Measurements from ENCODE around the gene NCKAP5.
A peak's percentile ranks its signal among the peaks of the same experiment; 100 is the strongest.

The NCKAP5 gene

DNA sequence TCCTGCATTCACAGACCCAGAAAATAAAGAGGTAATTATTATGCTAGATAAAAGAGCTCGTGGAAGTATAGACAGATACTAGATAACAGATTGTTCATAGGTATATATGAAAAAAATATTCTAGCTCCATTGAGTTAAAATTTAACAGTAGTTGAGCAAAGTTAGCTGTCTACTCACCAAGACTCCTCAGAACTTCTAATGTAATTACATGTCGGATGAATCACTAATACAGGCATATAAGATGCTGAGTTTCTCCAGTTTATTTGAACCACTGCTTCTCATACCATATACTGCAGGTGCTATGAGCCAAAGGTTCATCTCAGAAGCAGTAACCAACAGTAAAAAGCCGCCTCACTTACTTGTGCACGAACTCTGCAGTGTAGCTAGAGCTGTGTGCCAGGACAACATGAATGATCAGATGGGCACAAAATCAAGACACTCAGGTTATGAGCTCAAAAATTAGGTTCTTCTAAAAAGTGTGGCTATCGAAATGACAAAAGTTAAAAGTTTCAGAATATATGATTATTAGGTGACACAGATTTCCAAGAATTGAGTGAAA lies 373.4 kb downstream of the NCKAP5 start:
- FAIRE-seq (no peak), DNase-seq (ENCODE audit: extremely low spot score, insufficient read length, low read depth) (no peak)

DNA sequence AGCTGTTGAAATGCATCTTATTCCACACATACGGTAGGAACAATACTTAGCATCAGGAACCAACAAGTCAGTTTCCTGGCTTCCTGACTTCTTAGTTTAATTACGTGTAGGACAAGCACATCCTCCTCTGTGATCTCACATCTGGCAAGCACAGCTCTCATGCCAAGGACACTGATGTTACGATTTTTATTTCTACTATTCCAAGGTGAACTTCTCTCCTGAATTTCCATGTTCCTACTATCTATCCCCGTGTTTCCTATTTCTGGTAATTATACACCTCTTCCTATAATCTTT lies 374.0 kb downstream of the NCKAP5 start:
- FAIRE-seq: no peak
- DNase-seq (ENCODE audit: extremely low spot score, insufficient read length, low read depth): no peak

DNA sequence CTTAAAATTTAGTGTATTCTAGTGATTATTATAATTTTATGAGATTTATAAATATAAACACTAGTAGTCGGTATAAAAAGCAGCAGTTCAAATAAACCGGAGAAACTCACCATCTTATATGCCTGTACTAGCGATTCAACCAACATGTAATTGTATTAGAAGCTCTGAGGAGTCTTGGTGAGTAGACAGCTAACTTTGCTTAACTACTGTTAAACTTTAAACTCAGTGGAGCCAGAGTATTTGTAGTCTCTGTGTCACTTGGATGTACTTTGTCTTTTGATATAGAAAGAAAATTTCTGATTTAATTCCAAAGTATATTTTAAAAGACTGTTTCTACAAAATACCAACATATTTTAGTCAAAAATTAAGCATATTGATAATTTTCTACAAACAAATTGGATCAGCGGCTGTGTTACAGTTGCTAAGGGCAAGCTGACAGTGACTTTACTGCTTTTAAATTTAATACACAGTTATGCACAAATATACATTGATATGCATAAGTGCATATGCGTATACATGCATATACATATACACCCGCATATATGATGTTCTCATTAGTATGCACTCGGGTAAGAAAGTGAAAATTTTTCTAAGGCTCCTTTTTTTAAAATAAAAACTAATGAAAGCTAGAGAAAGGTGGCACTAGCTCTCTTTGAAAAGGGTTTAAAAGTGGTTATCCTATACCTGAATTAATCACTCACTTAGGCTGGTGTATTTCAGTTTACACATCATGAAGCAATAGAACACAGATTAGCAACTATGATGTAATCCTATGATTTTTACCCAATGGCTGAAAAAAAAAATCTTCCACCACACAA lies 374.5 kb downstream of the NCKAP5 start:
- FAIRE-seq (no peak), DNase-seq (ENCODE audit: extremely low spot score, insufficient read length, low read depth) (no peak)

DNA sequence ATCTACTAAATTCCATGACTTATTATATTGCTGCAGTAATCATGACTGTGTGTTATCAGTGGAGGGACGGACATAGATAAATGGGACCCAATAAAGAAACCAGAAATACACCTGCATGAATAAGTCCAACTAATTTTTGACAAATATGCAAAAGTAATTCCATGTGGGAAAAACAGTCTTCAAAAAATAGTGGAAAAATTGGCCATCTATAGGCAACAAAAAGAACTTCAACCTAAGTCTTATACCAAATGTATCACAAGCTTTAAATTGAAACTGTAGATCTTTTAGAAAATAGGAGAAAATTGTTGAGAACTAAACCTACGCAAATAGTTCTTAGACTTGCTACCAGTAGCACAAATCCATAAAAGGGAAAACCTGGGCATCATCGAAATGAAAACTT lies 376.2 kb downstream of the NCKAP5 start:
- DNase-seq (ENCODE audit: extremely low spot score, insufficient read length, low read depth) (no peak), FAIRE-seq (no peak)

DNA sequence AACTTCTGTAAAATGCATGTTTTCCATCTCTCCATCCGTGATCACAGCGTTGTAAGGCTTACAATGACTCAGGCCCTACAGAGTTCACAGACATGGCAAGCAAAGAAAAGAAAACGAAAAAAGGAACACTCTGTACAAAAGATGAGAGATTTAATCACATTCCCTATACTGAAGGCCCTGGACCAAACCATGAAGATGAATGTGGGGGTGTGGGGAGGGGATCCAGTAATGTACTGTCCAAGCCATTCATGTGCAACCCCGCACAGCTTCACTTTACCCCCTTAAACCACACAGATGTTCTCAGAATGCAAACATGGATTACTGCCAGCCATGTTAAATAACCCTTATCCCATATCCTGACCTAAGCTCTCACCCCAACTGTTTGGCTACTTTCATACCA lies 391.1 kb downstream of the NCKAP5 start:
- no peak for DNase-seq (ENCODE audit: extremely low spot score, insufficient read length, low read depth)
- FAIRE-seq: no peak

DNA sequence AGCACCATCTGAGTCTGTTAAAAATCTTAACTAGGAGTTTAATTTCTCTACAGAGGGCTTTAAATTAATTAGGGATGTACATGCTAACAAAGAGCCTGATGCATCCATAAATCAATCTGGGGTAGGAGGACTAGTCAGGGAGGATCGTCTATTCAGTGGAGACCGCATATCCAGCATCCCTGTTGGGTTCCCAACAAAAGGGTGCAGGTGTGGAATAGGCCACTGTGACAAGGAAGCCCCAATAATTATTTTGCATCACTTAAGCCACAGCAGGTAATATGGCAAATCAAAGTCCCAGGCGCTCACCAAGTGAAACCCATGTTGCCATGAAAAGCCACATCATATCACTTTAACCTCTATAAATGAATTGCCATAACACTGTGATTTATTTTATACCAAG lies 392.3 kb downstream of the NCKAP5 start:
- DNase-seq (ENCODE audit: extremely low spot score, insufficient read length, low read depth) (no peak), FAIRE-seq (no peak)

DNA sequence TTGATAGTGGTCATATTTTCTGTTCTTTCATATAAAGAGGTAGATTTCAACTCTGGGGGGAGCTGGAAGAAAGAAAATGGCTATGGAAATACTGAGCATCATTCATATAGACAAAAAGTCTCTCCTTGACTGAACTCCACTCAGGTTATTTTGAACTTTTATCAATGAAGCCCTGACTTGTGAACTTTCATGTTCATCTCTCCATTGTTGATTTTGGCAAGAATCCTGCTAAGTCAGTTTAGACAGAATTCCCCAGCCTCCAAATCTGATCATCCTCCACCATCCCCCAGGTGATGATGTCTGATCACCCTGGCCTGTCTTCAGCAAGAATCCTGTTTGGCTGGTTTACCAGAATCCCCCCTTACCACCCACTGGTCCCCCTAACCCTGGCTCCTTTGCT lies 395.0 kb downstream of the NCKAP5 start:
- FAIRE-seq (no peak), DNase-seq (ENCODE audit: extremely low spot score, insufficient read length, low read depth) (no peak)

DNA sequence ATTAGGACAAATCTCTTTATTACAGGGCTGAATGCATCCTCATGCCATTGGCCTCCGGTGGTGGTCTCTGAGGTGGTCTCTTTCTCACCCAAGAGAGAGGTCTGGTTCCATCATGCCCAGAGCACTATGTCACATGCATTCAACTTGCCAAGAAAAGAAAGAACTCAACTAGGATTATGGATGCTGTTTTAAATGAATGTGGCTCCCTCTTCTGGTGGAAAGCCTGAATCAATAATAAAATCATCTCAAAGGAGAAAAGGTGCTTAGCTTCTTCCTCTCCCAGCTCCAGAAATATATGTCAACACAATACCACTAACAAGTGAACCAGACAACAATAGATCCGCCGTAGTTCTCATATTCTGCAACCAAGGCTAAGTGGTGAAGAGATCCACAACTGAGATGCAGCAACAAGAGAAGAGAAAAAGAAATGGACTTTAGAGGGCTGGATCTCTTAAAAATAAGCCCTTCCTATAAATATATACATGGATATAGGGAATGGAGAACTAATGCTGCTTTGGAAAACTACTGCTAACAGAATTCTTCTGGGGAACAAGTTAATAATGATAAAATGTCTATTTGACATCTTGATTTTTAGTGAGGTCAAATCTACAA lies 396.8 kb downstream of the NCKAP5 start:
- peak; percentile 4 for DNase-seq (ENCODE audit: extremely low spot score, insufficient read length, low read depth)
- FAIRE-seq: peak; percentile 82

DNA sequence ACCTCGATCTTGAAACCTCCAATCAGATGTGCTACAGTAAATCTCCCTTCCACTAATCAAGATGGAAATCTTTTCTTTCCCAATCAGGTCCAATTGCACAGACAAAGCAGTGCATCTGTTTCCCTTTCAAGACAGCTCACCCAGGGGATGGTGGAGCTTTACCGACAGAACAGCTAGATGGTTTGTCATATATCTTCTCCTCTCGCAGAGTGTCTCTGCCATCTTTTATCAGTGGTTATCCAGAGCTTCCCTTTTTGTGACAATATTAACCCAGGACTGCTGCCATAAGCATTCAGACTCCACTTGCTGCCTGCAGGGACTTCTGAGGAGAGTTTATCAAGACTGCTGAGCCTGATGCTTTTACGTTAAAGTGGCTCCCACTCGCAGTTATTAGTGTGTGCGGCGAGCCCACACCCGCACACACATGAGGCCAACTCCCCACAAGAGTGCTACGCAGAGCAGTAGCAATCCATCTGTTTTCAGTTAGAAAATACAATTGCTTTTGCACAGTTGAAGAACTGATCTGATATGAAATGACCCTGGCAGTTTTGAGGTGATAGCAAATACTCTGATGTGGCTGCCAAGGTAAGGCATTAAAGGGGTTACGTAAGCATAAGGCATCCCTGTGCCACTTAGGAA lies 398.9 kb downstream of the NCKAP5 start:
- DNase-seq (ENCODE audit: extremely low spot score, insufficient read length, low read depth): no peak
- FAIRE-seq: no peak

DNA sequence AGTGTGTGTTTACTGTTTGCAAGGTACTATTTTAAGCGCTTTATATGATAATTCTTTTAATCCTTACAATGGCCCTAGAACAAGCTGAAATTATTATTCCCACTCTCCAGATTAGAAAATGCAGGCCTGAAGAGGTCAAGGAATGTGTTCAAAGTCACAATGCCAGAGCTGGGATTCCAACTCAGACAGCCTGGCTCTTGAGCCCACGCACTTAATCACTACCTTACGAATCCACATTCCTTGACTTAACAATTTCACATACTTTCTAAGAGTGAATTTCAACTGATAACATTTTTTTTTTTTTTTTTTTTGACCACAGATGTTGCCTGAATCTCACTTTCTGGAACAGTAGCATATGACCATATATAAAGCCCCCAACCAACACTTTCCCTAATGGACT lies 400.3 kb downstream of the NCKAP5 start:
- DNase-seq (ENCODE audit: extremely low spot score, insufficient read length, low read depth) (no peak), FAIRE-seq (no peak)

DNA sequence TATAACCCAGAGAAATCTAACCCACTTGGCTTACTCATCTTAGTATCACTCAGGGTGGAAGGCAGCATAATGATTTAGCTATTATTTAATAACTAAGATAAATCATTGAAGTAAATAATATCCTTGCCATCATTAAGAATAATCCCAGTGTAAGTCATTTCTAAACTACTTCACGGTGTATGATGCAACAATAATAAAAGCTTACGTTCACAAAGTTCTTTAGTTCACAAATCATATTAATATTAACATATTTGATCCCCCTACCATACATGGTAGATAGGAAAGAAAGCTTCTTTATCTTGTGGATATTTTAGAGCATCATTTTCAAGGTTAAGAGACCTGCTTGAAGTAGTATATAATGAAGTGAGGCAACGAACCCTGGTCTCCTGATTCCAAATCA lies 401.0 kb downstream of the NCKAP5 start:
- FAIRE-seq: no peak
- no peak for DNase-seq (ENCODE audit: extremely low spot score, insufficient read length, low read depth)

DNA sequence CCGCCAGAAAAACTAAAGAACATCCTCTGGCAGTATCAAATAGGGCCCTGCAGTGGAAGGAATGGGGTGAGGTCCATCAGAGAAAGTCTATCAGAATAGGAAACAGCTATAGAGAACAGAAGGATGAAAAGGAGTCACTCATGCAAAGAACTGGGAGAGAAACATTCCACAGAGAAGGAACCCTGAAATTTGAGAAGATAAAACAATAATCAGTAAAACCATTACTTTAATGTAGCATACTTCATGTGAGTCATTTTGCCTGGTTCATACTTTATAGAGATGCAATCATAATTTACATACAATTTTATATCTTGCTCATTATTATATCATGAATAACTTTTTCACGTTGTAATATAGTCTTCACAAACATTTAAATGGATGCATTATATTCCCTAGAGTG lies 402.2 kb downstream of the NCKAP5 start:
- no peak for DNase-seq (ENCODE audit: extremely low spot score, insufficient read length, low read depth)
- FAIRE-seq: no peak

DNA sequence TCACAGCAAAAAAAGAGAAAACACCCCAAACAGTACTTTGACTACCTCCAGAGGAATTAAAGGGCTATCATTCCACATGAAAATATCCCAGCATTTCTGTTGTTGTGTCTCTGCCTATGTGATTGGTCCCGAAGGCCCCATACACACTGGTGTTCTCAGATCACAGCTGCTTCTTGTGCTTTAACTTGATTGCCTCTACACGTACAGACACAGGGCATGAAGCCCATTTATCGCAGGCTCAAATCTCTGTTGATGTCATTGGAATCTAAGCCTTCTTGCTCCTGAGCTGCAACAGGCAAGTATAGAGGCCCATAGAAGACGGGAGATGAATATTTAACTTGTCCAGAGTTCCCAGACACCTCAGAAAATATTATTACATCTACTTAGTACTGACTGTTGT lies 405.2 kb downstream of the NCKAP5 start:
- no peak for DNase-seq (ENCODE audit: extremely low spot score, insufficient read length, low read depth)
- no peak for FAIRE-seq

DNA sequence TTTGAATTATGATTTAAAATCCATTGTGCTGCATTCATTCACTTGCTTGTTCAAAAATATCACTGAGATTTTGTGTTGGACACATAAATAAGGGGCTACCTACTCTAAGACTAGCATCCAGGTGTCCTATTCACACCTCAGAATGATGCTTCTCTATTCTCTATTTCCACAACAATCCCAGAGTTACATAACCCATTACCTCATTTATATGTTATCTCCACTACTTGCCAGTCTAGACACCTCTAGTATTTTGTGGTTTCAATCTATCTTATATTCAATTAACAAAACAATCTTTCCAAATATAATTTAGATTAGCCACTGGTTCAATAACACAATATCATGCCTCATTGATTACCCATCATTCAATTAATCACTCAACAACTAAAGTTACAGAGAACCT lies 409.8 kb downstream of the NCKAP5 start:
- DNase-seq (ENCODE audit: extremely low spot score, insufficient read length, low read depth) (no peak), FAIRE-seq (no peak)

DNA sequence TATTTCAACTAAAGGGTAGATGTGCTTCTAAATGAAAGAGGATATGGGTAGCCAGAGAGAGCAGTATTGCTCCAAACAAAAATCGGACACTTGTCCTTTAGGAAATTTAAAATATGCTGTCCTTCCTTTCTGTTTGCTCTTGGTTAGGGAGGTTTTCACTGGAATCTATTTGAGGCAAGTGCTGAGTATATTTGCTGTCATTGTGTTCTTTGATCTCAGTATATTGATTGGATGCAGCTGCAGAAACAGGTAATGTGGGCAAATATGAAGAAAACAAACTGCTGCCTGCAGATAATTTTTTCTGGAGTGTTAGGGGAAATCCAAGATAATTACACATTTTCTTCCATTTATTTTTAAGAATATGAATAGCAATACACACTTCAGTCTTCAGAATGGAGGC lies 410.2 kb downstream of the NCKAP5 start:
- FAIRE-seq (no peak), DNase-seq (ENCODE audit: extremely low spot score, insufficient read length, low read depth) (no peak)

DNA sequence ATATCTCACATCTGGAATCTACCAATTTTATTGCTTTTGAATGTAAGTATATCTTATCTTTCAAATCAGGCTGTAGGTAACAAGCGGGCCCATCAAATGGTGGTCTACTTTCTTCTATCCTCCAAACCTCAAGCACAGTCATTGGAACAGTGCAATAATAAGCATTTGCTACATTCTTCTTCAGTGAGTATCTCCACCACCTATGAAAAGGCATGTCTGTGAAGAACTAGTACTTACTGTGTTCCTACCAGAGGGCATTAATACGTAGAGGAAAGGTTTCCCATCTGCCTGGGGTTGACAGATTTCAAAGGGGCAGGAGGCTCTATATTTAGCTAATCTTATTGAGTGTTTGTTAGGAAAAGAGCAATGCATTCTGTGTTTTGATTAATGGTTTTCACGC lies 411.1 kb downstream of the NCKAP5 start:
- FAIRE-seq: no peak
- DNase-seq (ENCODE audit: extremely low spot score, insufficient read length, low read depth): no peak

DNA sequence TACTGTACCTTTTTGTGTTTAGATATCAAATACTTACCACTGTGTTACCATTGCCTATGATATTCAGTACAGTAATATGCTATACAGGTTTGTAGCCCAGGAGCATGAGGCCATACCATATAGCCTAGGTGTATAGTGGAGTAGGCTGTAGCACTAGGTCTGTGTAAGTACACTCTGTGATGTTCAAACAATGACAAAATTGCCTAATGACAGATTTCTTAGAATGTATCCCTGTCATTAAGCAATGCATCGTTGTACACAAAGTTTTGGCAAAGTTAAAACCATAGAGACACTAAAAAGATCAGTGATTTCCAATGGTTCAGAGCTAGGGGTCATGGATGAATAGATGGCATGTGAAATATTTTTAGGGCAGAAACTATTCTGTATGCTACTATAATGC lies 415.5 kb downstream of the NCKAP5 start:
- FAIRE-seq: no peak

DNA sequence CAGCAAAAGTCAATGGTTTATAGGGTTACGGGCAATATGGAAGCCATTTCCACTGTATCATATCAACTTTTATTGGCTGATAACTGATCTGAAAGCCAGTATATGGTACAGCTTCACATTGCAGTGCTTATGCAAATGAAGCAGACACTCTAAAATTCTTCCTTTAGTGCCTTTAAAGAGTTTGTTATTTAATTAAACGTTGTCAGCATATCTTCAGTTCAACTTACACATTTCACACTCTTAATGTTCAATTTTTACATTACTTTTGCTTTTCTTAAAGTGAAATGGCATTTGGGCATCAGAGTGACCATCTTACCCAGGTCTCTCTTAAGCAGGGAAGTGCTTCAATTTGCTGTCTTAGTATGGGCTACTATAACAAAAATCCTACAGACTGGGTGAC lies 420.1 kb downstream of the NCKAP5 start:
- FAIRE-seq (no peak), DNase-seq (ENCODE audit: extremely low spot score, insufficient read length, low read depth) (no peak)

More for the DNA sequence above, 415.5 kb downstream of the NCKAP5 start:
- no peak for DNase-seq (ENCODE audit: extremely low spot score, insufficient read length, low read depth)

DNA sequence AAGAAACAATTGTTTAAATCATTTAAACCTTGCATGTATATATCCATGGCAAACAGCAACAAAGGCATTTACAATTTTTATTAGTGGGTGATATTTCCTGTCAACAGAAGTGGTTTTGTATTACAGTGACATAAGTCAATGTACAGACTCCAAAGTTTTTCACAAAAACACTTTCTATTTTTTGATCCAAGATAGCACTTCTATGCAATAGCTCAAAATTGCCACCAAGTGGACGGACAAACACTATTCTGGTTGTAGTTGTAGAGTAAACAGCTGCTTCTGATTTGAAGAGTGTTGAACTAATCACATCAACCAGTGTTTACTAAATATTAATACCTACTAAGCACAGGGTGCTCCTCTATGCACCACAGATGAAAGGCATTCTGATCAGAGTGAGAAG lies 421.4 kb downstream of the NCKAP5 start:
- DNase-seq (ENCODE audit: extremely low spot score, insufficient read length, low read depth): no peak
- FAIRE-seq: peak; percentile 47

DNA sequence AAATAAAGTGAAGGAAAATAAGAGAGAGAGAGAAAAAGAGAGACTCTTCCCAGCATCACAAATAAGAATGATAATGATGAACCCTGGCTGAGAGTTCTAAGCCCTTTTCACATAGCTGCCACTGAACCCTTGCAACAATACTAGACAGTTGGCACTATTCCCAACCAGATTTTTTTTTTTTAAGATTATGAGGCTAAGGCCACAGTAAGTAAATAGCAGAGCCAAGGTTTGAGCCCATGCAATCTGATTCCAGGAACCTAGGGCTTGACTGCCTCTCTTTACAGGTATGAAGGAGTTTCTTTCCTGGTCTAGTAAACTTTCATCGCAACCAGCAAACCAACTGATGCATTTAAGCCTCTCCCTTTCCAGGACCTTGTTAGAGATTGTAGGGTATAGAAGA lies 424.6 kb downstream of the NCKAP5 start:
- DNase-seq (ENCODE audit: extremely low spot score, insufficient read length, low read depth) (no peak), FAIRE-seq (no peak)

DNA sequence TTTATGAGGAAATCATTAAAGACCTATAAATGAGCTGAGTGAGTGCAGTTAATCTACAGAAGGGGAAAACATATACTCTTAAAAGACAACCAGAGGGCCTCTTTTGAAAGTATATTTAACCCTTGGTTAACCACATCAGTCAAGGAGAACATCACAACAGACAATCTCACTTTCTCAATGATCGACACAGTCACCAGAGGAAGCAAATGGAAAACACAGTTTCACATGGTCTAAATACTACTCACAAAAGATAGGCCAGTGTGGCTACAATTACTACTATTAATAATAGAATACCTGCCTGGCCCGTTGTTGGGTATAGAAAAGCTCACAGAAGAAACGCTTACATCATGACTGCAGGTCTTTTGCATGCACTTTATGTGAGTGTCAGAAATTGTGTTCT lies 426.2 kb downstream of the NCKAP5 start:
- FAIRE-seq: no peak
- no peak for DNase-seq (ENCODE audit: extremely low spot score, insufficient read length, low read depth)
